Kidney (tissue), 14 donors: Measurements from ENCODE around the gene ZFPL1. TPM values are rescaled to one million over a fixed set of nuclear protein-coding genes. Genes with fewer than 3 reads are reported as not detected.

Experiments
- DNase-seq, 5 donors: peaks; one replicate each; pipeline ENCODE4 v3.0.0-alpha.2; 2013 to 2020
- FAIRE-seq: peaks from 2 replicates; lab custom pipeline; 2012; peaks lifted over from hg19 to GRCh38; lab: Jason Lieb, UNC
- H3K27ac ChIP-seq, 2 donors: one replicate each; pipeline ENCODE4 v1.7.0; 2013; ENCODE audit warnings: low read depth in 2 of 2, low read length in 2 of 2, inconsistent platforms in 1 of 2
- H3K27me3 ChIP-seq: one replicate; pipeline ENCODE4 v1.7.1; 2013; ENCODE audit warnings: low read length, inconsistent platforms; ENCODE audit not compliant: control insufficient read depth, insufficient read depth
- H3K36me3 ChIP-seq, 3 donors: one replicate each; pipeline versions ENCODE4 v1.7.0 to v1.7.1; 2013; ENCODE audit warnings: low read length in 3 of 3, control low read depth in 1 of 3, inconsistent platforms in 1 of 3; ENCODE audit not compliant: insufficient read depth in 3 of 3, control insufficient read depth in 2 of 3
- H3K4me1 ChIP-seq, 3 donors: one replicate each; pipeline versions ENCODE4 v1.7.0 to v1.7.1; 2013; ENCODE audit warnings: low read length in 3 of 3, inconsistent platforms in 1 of 3, low read depth in 1 of 3; ENCODE audit not compliant: control insufficient read depth in 2 of 3, insufficient read depth in 2 of 3
- H3K4me3 ChIP-seq, 3 donors: one replicate each; pipeline versions ENCODE4 v1.7.0 to v1.8.1; 2013; ENCODE audit warnings: low read length in 3 of 3, control low read depth in 1 of 3, inconsistent platforms in 1 of 3
- H3K9ac ChIP-seq, 3 donors: one replicate each; pipeline versions ENCODE4 v1.7.0 to v1.7.1; 2013; ENCODE audit warnings: low read length in 3 of 3, control low read depth in 1 of 3, inconsistent platforms in 1 of 3
- H3K9me3 ChIP-seq, 3 donors: one replicate each; pipeline versions ENCODE4 v1.7.0 to v1.7.1; 2013; ENCODE audit warnings: low read length in 3 of 3, control low read depth in 1 of 3, inconsistent platforms in 1 of 3; ENCODE audit not compliant: control insufficient read depth in 2 of 3, insufficient read depth in 1 of 3
- CTCF ChIP-seq: IDR thresholded peaks from 3 replicates; pipeline ENCODE4 v1.5.1; 2012; ENCODE audit warnings: mild to moderate bottlenecking, moderate library complexity, borderline replicate concordance; ENCODE audit not compliant: insufficient read depth; ENCODE audit errors: extremely low read depth
- intact Hi-C: fragments of 100-400 bp; cut with DNase I; formaldehyde crosslinking; loops from one replicate; pipeline ENCODE4 v1.11.1; 2022
- polyA plus RNA-seq: library from polyadenylated mRNA; stranded (reverse); fragments of 350-450 nt; fragmentation: Illumina TruSeq; extraction: RNeasy Lipid Tissue Mini Kit (QIAGEN cat#74804); gene quantifications from one replicate; pipeline ENCODE4 v1.2.3, GENCODE V29; 2014; ENCODE audit warnings: low read depth, low replicate concordance; ENCODE audit not compliant: insufficient read depth
- total RNA-seq: library from RNA; stranded (reverse); fragmentation: NEBNext Ultra II Directional; extraction: Animal tissue kit (Norgen Biotek cat#: 25700); gene quantifications from one replicate; pipeline ENCODE4 v1.2.1, GENCODE V29; 2021
- donor health status: control.
- donor health status: control.
- donor health status: control.
- donor health status: control.
- donor health status: control.
- donor health status: DM: yes; HTN: yes; CAD: no.
- donor health status: Normal renal cell carcinoma (clear cell type).

The ZFPL1 gene
- total and polyA plus RNA-seq, 2 donors from 2014 or later = 31.4 to 43.1 TPM

GRCh38 chr11:65057526-65057925 lies 26.5 kb upstream of the ZFPL1 start:
- Histone ChIP-seq H3K4me3 (no peak overlapping the region), H3K4me1 (peaks cover 0 to 2% (median 0%) of the 10 kb centered on the region in 3 donors), H3K9me3 (no peaks in the 10 kb centered on the region), H3K27ac (no peak overlapping the region), H3K9ac (no peak overlapping the region), H3K27me3 (no peaks in the 10 kb centered on the region), H3K36me3 (no peaks in the 10 kb centered on the region)
- intact Hi-C loops = no loop called here
- no peak for DNase-seq
- no peak for TF ChIP-seq CTCF
- FAIRE-seq = no peak

- H3K27ac ChIP-seq = no peak overlapping the region
- no peak overlapping the region for H3K9ac ChIP-seq
- no peaks in the 10 kb centered on the region for H3K36me3 ChIP-seq
- no peak overlapping the region for H3K4me3 ChIP-seq
- peaks cover 0 to 2% (median 0%) of the 10 kb centered on the region in 3 donors for H3K4me1 ChIP-seq
- no peaks in the 10 kb centered on the region for H3K27me3 ChIP-seq
- TF ChIP-seq CTCF = no peak
- intact Hi-C loops = no loop called here
- FAIRE-seq (no peak), DNase-seq (no peak)
- H3K9me3 ChIP-seq = no peaks in the 10 kb centered on the region
These were observed 26.0 kb upstream of the ZFPL1 start for GRCh38 chr11:65058012-65058411.

- H3K27ac ChIP-seq = no peak within 1 kb of the TSS
- H3K4me3 ChIP-seq = no peak within 1 kb of the TSS
- peaks cover 0 to 2% (median 0%) of the 10 kb centered on the region in 3 donors for H3K4me1 ChIP-seq
- TF ChIP-seq CTCF = no peak
- no peaks in the 10 kb centered on the region for H3K36me3 ChIP-seq
- no peaks in the 10 kb centered on the region for H3K27me3 ChIP-seq
- intact Hi-C loops = no loop called here
- no peak for DNase-seq
- no peaks in the 10 kb centered on the region for H3K9me3 ChIP-seq
- FAIRE-seq = no peak
- no peak within 1 kb of the TSS for H3K9ac ChIP-seq
These were observed 25.5 kb upstream of the ZFPL1 start, which contains the start of gene NAALADL1 for GRCh38 chr11:65058419-65059054. TSS of gene NAALADL1 (minus strand) at chr11:65058553. CDS start at chr11:65058521, 32 bp downstream.

- no peaks in the 10 kb centered on the region for H3K9me3 ChIP-seq
- no peaks in the 10 kb centered on the region for H3K36me3 ChIP-seq
- no peak overlapping the region for H3K4me3 ChIP-seq
- no peak for FAIRE-seq
- H3K27me3 ChIP-seq = no peaks in the 10 kb centered on the region
- no peak overlapping the region for H3K27ac ChIP-seq
- H3K4me1 ChIP-seq = peaks cover 0 to 2% (median 0%) of the 10 kb centered on the region in 3 donors
- intact Hi-C loops = no loop called here
- H3K9ac ChIP-seq = no peak overlapping the region
- TF ChIP-seq CTCF = no peak
- DNase-seq = no peak
These were observed 24.5 kb upstream of the ZFPL1 start for GRCh38 chr11:65059523-65059922.
